HG02973 (cell line): ENCODE results near the gene SGCD.
"Not testable (repeated sequence)": the region's sequence is repeated elsewhere in the genome, so short reads cannot be mapped to it uniquely, and the experiment has no call there.

Source experiments
- ATAC-seq: cut with Tn5 transposase; IDR thresholded peaks from one replicate; pipeline ENCODE4 v1.9.1; 2021; ENCODE audit warnings: moderate library complexity; ENCODE audit not compliant: unreplicated experiment

SGCD gene

DNA sequence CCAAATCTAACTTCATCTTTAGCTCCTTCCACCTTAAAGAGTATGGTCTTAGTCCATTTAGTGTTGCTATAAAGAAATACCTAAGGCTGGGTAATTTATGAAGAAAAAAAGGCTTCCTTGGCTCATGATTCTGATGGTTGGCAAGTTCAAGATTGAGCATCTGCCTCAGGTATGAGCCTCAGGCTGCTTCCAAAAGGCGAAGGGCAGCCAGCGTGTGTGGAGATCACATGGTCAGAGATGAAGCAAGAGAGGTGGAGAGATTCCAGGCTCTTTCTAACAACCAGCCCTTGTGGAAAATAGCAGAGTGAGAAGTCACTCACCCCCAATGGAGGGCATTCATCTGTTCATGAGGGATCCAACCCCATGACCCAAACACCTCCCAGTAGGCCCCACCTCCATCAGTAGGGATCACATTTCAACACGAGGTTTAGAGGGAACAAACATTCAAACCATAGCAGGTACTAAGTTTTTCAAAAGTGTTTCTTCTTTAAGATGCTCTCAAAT, 225.9 kb downstream of the SGCD start:
- ATAC-seq = no peak

DNA sequence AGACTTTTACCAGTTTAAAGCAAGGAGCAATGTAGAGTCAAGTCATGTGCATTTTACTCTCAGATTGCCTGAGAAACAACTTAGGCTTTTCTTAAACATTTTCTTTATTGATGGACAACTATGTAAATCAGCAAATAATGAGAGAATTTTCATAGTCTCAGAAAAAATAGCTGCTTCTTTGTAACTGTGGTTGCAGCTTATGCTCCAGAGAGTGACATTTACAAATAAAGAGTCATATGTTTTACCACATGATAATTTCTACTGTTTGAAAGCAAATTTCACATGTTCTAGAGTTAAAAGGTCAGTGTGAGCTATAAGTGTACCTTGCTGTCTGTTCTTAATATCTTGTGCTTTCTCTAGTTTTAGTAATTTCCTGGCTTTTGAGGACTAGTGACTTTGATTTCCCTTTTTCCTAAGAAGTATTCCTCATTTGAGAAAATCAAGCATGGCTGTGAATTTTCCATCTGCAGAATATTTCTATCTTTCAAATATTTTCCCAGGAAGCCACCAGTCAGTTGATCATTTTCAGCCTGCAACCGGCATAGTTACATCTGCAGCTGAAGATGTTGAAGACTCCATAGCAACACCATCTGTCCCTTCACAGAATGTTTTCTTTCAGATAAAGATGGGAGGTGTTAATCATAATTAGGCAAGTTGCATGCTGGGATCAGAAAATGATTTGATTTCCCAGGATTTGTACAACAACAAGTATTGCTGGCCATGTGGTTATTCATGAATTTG, 229.9 kb downstream of the SGCD start:
- no peak for ATAC-seq

DNA sequence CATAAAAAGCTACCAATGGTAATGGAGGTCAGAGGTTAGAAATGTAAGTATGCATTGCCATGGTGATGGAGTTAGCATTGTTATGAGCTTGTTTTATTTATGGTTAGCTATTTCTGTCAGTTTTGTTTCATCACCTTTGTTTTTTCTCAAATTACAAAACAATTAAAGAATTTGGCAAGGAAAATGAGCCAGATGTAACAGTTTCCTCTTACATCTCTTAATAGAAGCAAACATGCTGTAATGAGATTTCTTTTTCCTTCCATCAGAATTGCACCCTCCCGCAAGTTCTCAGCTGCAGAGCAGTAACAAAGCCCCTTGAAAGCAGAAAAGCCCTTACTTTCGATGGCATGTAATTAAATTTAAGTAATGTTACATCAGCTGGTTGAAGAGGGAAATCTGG, 233.0 kb downstream of the SGCD start:
- ATAC-seq = no peak

DNA sequence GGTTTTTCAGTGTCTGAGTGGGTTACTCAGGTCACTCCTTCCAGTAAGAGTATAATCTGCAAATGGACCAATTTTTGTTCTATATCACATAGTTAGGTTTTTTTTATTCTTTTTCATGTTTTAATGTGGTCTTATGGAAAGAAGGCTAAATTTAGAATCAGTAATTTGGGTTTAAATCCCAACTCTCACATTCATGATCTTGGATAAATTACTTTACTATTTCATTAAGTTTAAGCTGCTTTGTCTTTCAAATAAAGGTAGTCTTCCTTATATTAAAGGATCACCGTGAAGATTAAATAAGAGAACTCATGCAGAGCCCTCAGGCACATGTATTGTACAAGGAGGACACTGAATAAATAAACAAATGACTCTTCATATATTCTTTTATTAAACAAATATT, 234.7 kb downstream of the SGCD start:
- ATAC-seq = no peak

- no peak for ATAC-seq
These were observed 243.7 kb downstream of the SGCD start for GRCh38 chr5:156570615-156571014.

GRCh38 chr5:156581725-156582124, 254.8 kb downstream of the SGCD start:
- ATAC-seq = no peak

DNA sequence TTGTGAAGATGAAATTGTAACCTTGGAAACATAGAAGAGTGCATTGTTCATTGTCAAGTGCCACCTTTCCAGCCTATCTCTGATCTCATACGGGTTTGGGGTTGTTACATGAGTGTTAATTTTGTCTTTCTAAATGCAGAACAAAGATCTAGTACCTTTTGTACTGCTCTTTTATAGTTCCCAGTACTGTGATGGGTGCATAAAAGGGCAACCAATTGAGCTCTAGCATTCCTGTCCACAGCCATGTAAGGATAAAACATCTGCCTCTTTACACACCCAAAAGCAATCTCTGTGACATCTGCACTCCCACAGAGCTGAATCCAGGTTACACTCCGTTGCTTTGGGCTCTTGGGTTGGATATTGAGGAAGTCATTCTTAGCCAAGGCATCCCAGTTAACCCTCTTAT, 255.2 kb downstream of the SGCD start:
- no peak for ATAC-seq

DNA sequence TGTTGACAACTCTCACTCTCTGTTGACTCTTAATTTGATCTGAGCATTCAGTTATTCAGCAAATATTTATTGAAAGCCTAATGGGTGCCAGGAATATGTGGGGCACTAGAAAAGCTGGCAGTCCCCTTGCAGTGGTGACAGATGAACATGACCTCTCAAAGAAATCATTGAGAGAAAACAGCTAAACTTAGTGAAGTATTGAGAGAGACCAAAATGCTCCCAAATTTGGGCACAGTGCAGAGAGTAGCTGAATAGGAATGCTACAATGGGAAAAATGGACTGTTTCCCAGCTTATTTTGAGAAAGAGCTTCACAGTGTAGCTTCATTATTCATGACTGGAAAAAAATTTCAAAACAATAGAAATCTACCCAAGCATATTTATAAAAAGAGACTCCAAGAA, 257.9 kb downstream of the SGCD start:
- ATAC-seq = no peak

- ATAC-seq = no peak
These were observed 259.0 kb downstream of the SGCD start for GRCh38 chr5:156585999-156586398.

- no peak for ATAC-seq
These were observed 260.0 kb downstream of the SGCD start for GRCh38 chr5:156587012-156587411.

GRCh38 chr5:156588306-156588705, 261.3 kb downstream of the SGCD start:
- ATAC-seq = no peak

DNA sequence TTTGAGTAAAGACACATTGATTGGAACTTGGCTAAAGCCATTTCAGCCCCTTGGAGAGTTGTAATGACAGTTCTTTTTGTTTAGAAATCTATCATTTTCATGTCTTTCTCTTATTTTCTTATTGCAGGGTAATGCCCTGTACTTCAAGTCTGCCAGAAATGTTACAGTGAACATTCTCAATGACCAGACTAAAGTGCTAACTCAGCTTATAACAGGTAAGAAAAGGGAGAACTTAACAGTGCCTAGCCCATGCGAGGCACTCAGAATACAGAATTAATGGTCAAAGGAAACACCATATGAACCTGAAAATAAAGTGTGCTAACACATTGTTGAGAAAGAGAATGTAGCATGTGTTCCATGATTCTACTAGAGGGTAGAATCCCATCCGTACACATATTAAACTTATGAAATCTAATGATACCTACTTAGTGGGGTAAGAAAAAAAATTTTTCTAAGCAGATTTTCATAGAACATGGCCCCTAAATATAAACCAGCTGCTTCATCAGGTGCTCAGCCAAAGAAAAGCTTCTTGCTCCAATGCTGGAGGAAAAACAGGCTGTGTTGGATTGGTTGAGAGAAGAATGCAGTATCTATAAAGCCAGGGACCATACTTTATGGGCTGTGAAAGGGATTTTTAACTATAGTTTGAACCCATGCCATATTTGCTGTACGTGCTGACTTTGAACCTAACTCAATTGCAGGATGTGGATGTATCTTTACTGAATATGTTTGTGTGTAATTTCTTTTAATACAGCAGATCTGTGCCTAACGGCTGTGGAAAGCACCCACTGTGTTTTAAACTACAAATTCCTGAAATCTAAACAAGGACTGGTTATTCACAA, 262.4 kb downstream of the SGCD start:
- ATAC-seq = no peak

DNA sequence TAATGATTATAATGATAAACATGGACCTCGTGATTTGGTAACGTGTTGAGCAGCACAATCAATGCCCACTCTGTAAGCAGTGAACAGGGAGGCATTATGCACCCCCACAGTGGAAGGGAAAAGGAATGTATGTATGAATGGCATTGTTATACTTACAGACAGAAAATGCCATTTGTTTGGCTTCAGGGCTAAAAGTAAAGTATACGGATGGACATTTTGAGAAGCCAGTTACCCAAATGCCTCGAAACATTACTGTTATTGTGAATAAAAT, 262.9 kb downstream of the SGCD start:
- no peak for ATAC-seq

GRCh38 chr5:156590978-156591377, 264.0 kb downstream of the SGCD start:
- ATAC-seq = no peak

- ATAC-seq = no peak
These were observed 264.7 kb downstream of the SGCD start for GRCh38 chr5:156591631-156592030.

DNA sequence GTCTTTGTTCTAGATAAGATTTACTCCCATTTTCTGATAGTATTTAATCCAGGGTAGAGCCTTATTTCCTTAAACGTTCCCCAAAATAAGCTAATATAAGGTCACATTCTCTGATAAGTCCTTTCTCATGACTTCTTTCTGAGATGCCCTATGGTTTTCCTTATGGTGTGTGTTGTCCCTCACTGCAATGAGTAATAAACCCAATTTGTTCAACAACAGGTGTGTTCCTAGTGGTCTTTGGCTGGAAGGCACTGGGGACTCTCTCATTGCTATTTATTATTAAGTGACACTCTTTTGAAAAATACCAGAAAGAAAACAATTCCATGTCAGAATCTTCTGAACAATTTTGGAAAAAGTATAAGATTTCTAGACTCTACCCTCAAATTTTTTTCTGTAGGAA, 266.6 kb downstream of the SGCD start:
- ATAC-seq = no peak

GRCh38 chr5:156594406-156594805, 267.4 kb downstream of the SGCD start:
- no peak for ATAC-seq

DNA sequence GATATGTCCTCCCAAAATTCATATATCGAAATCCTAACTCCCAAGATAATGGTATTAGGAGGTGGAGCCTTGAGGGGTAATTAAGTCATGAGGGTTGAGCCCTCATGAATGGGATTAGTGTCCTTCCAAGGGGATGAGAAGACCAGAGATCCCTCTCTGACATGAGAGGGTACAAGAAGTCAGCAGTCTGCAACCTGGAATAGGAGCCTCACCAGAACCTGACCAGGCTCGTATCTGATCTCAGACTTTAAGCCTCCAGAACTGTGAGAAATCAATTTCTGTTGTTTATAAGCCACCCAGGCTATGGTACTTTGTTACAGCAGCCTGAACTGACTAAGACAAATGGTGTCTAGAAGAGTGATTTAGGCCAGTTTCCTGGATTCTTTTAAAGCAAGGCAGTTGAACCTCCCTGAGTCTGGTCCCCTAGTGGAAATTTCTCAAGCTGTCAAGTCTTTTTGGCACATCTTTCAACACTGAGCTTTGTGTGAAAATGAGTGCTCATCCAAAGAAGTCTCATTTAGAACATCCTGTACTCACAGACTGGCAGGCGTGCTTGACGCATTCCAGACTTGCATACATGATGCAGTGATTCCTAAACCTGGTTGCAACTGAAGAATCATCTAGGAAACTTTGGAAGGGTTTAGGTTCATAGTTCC, 268.3 kb downstream of the SGCD start:
- ATAC-seq = no peak

- no peak for ATAC-seq
These were observed 270.3 kb downstream of the SGCD start for GRCh38 chr5:156597276-156597675.

GRCh38 chr5:156598964-156599363, 272.0 kb downstream of the SGCD start:
- no peak for ATAC-seq

- ATAC-seq = not testable (repeated sequence)
These were observed 283.6 kb downstream of the SGCD start for GRCh38 chr5:156610582-156610981.

DNA sequence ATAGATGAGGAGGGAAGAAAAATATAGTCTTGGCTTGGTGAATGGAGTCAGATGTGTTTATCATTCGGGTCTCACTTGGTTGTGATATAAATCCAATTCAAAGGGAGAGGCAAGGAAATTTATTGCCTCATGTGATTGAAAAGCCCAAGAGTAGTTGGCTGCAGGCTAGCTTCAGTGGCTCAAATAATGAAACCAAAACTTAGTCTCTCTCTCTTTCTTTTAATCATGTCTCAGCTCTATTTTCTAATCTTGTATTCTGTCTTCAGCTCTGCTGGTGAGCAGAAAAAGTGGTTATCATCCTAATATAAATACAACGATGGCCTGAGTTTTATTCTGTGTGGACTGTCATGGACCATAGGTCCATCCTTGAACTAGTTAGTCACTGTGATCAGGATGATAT, 288.9 kb downstream of the SGCD start:
- no peak for ATAC-seq
